Natural killer cell (primary cell): ENCODE measurements around the gene SEPTIN10. TPM values are rescaled to one million over a fixed set of nuclear protein-coding genes. Genes with fewer than 3 reads are reported as not detected.

Experiments
- ATAC-seq, 3 donors: fragments of 150-1000 bp in 2 of 3; fragments of 200-7000 bp in 1 of 3; cut with Tn5 transposase; 1 replicate in 1 of 3; 2 replicates in 2 of 3; pipeline ENCODE4 v1.10.0; 2021; ENCODE audit warnings: mild to moderate bottlenecking in 2 of 3, moderate library complexity in 2 of 3
- DNase-seq, 2 donors: peaks; one replicate each; pipeline versions ENCODE4 v3.0.0 to v3.0.0-alpha.2; 2013 to 2021; ENCODE audit warnings: mixed read lengths in 1 of 2
- H3K27ac ChIP-seq: one replicate; pipeline ENCODE4 v1.5.1; 2013; ENCODE audit warnings: mild to moderate bottlenecking, low read length
- H3K27me3 ChIP-seq: one replicate; pipeline ENCODE4 v1.6.1; 2013; ENCODE audit warnings: low read length; ENCODE audit not compliant: control insufficient read depth, insufficient read depth
- H3K36me3 ChIP-seq: one replicate; pipeline ENCODE4 v1.6.1; 2013; ENCODE audit warnings: low read length; ENCODE audit not compliant: control insufficient read depth, insufficient read depth
- H3K4me1 ChIP-seq: one replicate; pipeline ENCODE4 v1.6.1; 2013; ENCODE audit warnings: low read length; ENCODE audit not compliant: control insufficient read depth, insufficient read depth
- H3K4me3 ChIP-seq: one replicate; pipeline ENCODE4 v1.5.1; 2013; ENCODE audit warnings: low read length
- H3K9me3 ChIP-seq: one replicate; pipeline ENCODE4 v1.6.1; 2013; ENCODE audit warnings: low read length; ENCODE audit not compliant: control insufficient read depth, insufficient read depth
- H3K27ac Mint-ChIP-seq, 2 donors: one replicate each; pipeline ENCODE4 v1.8.0; 2022; ENCODE audit warnings: mild to moderate bottlenecking in 2 of 2, mixed read lengths in 2 of 2, moderate library complexity in 1 of 2
- H3K27me3 Mint-ChIP-seq, 2 donors: one replicate each; pipeline ENCODE4 v1.8.0; 2022; ENCODE audit warnings: low read depth in 2 of 2, mixed read lengths in 2 of 2
- H3K36me3 Mint-ChIP-seq: one replicate; pipeline ENCODE4 v1.8.0; 2022; ENCODE audit warnings: mixed read lengths
- H3K4me1 Mint-ChIP-seq, 2 donors: one replicate each; pipeline ENCODE4 v1.8.0; 2022; ENCODE audit warnings: mixed read lengths in 2 of 2
- H3K4me3 Mint-ChIP-seq: one replicate; pipeline ENCODE4 v1.8.0; 2022; ENCODE audit warnings: mild to moderate bottlenecking, moderate library complexity, mixed read lengths
- H3K9me3 Mint-ChIP-seq, 2 donors: one replicate each; pipeline ENCODE4 v1.8.0; 2022; ENCODE audit warnings: mixed read lengths in 2 of 2
- CTCF ChIP-seq: fragments of 200-600 bp; IDR thresholded peaks from one replicate; pipeline ENCODE4 v1.8.0; 2022; ENCODE audit warnings: antibody characterized with exemption
- WGBS: methylation state at CpG from one replicate; pipeline ENCODE4 v1.1.7; 2013; ENCODE audit warnings: missing lambda C conversion rate; ENCODE audit not compliant: insufficient coverage; 5-methylcytosine and 5-hydroxymethylcytosine counted together
- intact Hi-C: fragments of 100-400 bp; cut with micrococcal nuclease; formaldehyde crosslinking; loops from one replicate; pipeline ENCODE4 v1.14.2; 2022
- total RNA-seq, 4 donors: library from RNA; stranded (reverse); fragments of 120-200 nt in 1 of 4; gene quantifications; one replicate each; pipeline versions ENCODE4 v1.2.3 to v1.2.4, GENCODE V29; 2013 to 2022

SEPTIN10 gene
- total RNA-seq, 3 donors from 2014 or later (not counting 1 experiment from before 2014, with no cell fraction given) = 0.25 to 2.6 (median 0.33) TPM

DNA sequence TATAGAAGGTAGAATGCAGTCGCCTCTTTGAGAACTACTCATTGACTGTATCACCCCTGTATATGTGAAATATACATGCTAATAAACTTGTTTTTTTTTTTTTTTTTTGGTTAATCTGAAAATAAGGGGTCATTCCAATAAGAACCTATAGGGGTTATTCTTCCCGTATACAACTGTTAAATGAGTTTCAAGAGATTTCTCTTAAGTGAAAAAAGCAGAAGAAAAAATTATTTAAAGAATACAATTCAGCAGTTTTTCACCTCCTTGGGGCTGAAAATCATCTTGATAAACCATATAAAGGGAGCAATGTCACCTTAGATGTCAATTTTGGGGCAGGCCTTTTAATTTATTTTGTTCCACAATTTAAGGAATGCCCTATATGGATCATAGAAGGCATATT lies 66.5 kb downstream of the SEPTIN10 start:
- Histone ChIP-seq H3K27me3 (peaks cover 2% of the 10 kb centered on the region), H3K4me3 (no peak overlapping the region), H3K27ac (no peak overlapping the region), H3K9me3 (no peaks in the 10 kb centered on the region), H3K4me1 (no peaks in the 10 kb centered on the region), H3K36me3 (no peaks in the 10 kb centered on the region)
- Mint-ChIP-seq H3K36me3 (no peaks in the 10 kb centered on the region), H3K9me3 (no peaks in the 10 kb centered on the region), H3K27ac (no peak overlapping the region), H3K4me3 (no peak overlapping the region), H3K4me1 (no peaks in the 10 kb centered on the region), H3K27me3 (peaks cover 0 to 4% of the 10 kb centered on the region in 2 donors)
- intact Hi-C loops = no loop called here
- no peak for ATAC-seq
- no CpG with 5 or more reads among the region's 2 CpGs for WGBS
- DNase-seq = no peak
- no peak for TF ChIP-seq CTCF

- H3K27ac Mint-ChIP-seq = no peak overlapping the region
- H3K4me3 Mint-ChIP-seq = no peak overlapping the region
- TF ChIP-seq CTCF = peak; percentile 73
- 34% methylated on average over 9 of the region's 10 CpGs for WGBS
- no peaks in the 10 kb centered on the region for H3K4me1 ChIP-seq
- ATAC-seq (peak; percentile 71 to 97 (median 78)), DNase-seq (peak; percentile 26 to 71)
- intact Hi-C loops = no loop called here
- H3K9me3 Mint-ChIP-seq = no peaks in the 10 kb centered on the region
- peaks cover 11 to 12% of the 10 kb centered on the region in 2 donors for H3K27me3 Mint-ChIP-seq
- H3K27me3 ChIP-seq = peaks cover 4% of the 10 kb centered on the region
- no peaks in the 10 kb centered on the region for H3K9me3 ChIP-seq
- H3K4me1 Mint-ChIP-seq = no peaks in the 10 kb centered on the region
- H3K27ac ChIP-seq = no peak overlapping the region
- H3K36me3 Mint-ChIP-seq = no peaks in the 10 kb centered on the region
- no peak overlapping the region for H3K4me3 ChIP-seq
- H3K36me3 ChIP-seq = no peaks in the 10 kb centered on the region
Observed at GRCh38 chr2:109545828-109546713, 67.7 kb downstream of the SEPTIN10 start.

GRCh38 chr2:109542384-109542783 lies 71.4 kb downstream of the SEPTIN10 start:
- Mint-ChIP-seq H3K4me3 (no peak overlapping the region), H3K27ac (no peak overlapping the region), H3K36me3 (no peaks in the 10 kb centered on the region), H3K9me3 (no peaks in the 10 kb centered on the region), H3K4me1 (no peaks in the 10 kb centered on the region), H3K27me3 (peaks cover 12 to 14% of the 10 kb centered on the region in 2 donors)
- no peak overlapping the region for H3K27ac ChIP-seq
- intact Hi-C loops = no loop called here
- no peak overlapping the region for H3K4me3 ChIP-seq
- no peaks in the 10 kb centered on the region for H3K36me3 ChIP-seq
- WGBS = 95% methylated on average over 5 of the region's 6 CpGs
- H3K4me1 ChIP-seq = no peaks in the 10 kb centered on the region
- TF ChIP-seq CTCF = no peak
- DNase-seq = no peak
- no peaks in the 10 kb centered on the region for H3K9me3 ChIP-seq
- peaks cover 3% of the 10 kb centered on the region for H3K27me3 ChIP-seq
- no peak for ATAC-seq
